DMS79 (cell line): ENCODE results near the gene MKX.

Experiments used
- DNase-seq: peaks from one replicate; lab custom pipeline; 2025; lab: John Stamatoyannopoulos, UW

MKX gene

DNA sequence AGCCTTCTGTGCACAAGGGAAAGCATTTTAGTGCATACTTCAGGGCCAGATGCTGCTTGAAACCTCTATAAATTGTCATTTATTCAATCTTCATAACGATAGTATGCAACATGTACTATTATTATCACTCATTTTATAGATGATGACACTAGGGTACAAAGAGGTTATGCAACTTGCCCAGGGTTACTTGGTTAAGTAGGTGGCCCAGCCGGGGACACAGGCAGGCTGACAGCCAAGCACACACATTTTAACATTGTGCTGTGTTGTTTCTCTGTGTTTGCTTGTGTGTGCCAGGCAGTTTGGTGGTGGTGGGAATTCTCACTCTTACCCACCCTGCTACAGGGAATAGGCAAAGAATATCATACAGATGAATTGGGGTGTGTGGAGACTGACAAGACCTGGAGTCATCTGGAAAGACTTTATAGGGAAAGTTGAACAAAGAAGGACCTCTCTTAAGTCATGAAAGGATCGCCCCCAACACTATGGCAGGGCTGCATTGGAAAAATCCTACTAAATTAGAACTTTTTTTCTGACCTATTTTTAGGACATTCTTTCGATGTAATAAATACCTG is 98.9 kb downstream of the MKX start:
- no peak for DNase-seq

DNA sequence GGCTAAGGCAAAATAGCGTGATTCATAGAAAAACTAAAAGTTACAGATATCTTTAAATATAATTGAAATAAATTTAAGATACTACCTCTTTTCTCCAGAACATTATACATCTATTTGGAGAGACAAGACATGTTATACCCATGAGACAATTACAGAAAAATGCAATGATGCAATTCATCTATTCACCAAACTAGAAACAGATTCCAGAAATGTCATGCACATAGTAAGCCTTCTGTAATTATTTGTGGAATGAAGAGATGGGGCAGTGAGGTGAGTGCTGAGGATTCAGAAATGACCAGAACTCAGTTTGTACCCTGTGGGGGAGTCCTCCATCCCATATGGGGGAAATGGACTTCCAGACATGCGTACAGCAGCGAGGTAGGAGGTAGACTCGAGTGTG is 99.4 kb downstream of the MKX start:
- no peak for DNase-seq

DNA sequence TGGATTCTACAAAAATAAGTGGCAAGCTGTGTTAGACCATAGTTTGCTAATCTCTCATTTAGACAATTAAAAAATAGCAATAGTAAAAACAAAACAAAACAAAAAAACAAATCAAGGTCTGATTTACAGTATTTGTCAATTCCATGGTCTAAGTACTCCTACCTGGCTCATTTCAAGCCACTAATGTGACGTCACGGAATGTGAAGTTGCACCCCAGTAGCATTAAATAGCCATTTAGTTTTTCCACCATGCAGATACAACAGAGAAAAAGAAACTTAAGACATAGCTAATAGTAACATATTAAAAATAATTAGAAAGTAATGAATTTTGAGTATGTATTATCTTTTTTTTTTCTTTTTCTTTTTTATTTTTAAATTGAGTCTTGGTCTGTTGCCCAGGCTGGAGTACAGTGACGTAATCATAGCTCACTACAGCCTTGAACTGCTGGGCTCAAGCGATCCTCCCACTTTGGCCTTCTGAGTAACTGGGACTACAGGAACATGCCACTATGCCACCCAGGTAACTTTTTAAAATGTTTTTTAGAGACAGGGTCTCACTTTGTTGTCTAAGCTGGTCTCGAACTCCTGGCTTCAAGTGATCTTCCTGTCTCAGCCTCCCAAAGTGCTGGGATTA is 101.2 kb downstream of the MKX start:
- no peak for DNase-seq

DNA sequence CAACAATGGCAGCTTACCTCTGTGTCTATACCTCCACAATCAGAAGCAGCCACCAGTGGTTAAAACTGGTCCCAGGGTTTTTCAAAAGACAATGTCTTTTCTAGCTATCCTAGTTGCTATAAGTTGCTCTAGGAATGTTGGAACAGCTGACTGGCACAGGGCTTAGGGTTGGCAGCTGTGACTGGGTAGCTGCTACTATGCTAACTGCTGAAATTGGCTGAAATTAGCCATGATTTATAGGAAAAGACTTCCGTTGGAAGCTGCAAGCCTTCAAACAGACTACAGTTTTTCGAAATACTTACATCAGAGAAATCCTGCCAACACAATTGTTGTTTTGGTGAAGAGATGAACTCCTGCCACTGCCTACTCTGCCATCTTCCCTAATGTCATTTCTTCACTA is 102.3 kb downstream of the MKX start:
- DNase-seq, result no peak

DNA sequence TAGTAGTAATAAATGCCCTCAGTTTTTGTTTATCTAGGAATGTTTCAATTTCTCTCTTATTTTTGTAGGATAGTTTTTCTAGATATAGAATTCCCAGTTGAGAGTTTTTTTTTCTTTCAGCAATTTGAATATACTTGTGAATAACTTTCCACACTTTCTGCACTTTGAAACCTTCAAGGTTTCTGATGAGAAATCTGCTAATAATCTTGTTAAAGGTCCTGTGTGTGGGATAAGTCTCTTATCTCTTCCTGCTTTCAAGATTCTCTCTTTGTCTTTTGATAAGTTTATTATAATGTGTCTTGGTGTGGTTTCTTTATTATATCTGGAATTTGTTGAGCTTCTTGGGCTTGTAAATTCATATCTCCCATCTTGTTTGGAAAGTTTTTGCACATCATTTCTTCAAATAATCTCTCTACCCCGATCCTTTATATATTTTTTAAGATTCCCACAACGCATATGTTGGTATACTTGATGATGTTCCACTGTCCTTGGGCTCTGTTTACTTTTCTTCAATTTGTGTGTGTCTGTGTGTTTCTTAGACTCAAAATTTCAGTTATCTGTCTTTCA is 103.5 kb downstream of the MKX start:
- DNase-seq, result no peak

DNA sequence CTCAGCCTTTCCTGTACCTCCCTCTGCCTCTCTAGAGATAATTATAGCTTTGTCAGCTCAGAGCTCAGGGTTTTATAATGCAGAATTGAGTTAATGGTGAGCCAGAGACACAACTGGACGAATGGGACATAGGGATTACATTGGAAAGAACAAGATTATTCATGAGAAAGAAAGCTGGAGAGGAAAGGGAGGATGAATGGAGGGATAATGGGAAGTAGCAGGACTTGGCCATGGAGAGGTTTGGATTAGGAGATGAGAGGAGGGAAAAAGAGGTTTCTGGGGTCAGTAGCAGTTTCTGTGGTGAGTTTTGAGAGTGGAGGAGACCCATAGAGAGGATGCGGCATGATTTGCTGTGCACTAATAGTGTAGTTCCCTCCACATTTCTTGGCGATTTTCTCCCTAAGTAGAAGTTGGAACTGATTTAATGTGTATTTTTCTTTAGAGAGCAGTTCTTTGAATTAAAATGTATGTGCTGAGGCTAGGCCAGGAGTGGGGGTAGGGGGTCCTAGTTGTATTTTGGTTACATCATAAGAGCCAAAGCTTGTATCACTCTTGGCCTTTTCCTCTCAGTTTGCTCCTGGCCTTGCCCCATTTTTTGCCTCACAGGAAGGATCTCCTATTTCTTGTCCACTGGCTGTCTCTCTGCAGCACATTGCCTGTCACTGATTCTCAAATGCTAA is 107.4 kb downstream of the MKX start:
- DNase-seq, result no peak

DNA sequence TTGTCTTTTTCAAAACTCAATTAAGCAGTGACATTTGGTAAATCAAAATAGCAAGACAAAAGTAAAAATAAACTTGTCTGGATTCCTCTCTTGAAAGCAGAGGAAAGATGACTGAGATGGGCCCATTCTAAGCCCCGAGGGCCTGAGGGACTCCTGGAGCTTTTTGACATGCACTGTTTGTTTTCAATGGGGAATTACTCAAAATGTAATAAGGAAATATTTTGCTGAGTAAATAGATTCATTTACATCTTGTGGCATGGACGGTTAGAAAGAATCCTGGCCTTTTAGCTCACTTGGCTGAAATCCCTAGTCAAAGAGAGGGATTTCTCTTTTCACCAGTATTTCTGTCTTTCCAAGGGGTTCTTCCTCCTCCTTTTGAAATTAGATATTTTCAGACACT is 108.0 kb downstream of the MKX start:
- no peak for DNase-seq

DNA sequence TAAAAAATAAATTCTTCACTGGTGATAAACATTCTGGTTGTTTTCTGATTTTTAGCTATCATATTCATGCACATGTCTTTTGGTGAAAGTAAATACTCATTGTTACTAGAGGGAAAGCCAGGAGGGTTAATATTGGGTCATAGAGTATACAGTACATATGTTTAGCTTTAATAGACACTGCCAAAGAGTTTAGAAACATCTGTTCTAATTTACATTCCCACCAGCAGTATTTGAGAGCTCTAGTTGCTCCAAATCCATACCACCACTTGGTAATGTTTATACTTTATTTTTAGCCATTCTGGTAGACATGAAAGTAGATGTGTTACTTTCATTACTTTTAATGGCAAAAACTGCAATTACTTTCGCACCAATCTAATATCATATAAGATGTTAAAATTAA is 108.8 kb downstream of the MKX start:
- DNase-seq, result no peak

DNA sequence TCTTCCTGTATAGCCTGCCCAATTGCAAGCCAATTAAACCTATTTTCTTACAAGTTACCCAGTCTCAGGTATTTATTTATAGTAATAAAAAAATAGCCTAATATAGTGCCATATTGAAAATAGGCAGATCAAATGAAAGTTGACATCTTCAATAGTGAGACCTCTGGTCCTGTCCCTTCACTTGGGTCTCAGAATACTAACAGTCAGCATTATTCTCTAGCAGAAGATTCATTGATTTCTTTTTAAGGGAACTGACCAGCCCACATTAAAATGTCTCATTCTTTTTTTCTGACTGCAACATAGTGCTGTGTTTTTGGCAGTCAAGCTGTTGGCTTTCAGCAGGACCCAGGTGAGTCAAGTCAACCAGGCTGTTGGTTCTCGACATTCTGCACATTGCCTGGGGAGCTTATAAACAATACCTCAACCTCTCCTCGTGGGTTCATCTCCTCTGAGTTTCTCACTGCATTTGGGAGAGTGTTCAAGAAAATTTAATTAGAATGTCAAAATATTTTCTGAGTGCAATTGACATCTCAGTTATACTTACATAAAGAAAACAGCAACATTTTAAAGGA is 109.8 kb downstream of the MKX start:
- no peak for DNase-seq

DNA sequence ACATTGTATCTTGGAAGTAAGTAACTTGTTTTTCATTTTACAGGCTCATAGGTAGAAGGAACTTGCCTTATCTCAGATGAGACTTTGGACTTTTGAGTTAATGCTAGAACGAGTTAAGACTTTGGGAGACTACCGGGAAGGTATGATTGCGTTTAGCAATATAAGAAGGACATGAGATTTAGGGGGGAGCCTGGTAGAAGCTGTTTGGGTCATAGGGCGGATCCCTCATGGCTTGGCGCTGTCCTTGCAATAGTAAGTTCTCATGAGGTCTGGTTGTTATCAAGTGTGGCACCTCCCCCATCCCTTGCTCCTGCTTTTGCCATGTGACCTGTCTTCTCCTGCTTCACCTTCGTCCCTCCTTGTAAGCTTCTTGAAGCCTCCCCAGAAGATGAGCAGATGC is 110.3 kb downstream of the MKX start:
- no peak for DNase-seq

DNA sequence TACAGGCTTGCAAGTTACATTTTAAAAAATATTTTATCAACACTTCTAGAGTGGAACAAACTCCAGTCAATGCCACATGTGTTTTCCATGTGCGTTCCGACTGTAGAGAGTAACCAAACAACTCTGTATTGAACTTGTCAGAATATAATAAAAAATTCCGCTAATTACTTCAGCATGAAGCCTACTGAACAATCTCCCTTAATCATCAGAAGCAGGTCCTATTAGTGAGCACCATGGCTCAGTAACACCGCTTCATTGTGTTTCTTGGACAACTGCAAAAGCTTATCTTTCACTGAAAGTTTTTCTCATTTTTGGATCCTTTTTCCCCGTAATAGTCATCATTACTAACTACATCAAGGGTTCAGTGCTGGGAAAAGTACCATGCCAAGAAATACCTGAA is 117.0 kb downstream of the MKX start:
- no peak for DNase-seq

DNA sequence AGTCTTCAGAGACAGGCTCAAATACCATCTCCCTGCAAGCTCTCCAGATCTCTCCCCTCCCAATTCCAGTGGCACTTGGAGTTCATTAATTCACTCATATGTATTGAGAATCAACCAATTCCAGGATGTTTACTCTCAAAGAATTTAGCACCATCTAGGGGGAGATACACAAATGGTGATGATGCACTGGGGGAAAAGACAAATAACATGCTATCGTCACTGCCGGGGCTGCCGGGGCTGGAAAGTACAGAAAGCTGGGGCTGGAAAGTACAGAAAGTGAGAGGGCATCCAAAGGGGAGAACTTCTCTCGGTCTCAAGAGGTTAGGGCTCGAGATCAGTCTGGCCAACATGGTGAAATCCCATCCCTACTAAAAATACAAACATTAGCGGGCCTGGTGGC is 118.7 kb downstream of the MKX start:
- DNase-seq, result no peak

DNA sequence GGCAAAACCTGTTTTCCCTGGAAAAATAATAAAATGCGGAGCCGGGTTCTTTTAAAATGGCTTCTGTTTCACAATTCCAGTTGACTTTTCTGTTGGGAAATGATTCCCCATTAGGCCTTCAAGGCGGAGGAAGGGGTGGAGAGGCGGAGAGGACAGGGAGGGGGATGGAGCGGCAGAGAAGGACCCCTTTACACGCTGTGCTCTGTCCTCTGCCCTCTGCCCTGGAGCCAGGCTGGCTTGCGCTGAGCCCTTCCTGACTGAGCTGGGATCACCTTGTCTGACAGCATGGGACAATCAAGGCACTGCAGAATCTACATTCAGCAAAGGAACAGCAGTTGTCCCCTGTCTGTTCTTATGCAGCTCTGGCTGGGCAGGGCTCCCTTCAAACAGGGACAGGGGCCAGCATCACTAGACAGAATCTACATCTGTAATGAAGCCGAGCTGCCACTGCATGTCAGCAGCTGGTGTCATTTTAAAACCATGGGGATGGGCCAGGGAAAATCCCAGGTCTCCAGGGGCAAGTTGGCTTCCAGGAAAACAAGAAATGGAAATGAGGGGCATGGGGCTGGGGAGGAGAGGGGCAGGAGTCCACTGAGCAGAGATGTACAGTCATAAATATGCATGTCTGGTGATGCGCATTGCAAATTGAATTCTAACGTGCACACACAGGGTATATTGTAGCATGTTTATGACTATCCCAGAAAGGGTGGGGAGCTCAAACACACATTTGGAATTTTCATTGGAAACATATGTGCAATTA is 120.0 kb downstream of the MKX start:
- DNase-seq, result no peak

DNA sequence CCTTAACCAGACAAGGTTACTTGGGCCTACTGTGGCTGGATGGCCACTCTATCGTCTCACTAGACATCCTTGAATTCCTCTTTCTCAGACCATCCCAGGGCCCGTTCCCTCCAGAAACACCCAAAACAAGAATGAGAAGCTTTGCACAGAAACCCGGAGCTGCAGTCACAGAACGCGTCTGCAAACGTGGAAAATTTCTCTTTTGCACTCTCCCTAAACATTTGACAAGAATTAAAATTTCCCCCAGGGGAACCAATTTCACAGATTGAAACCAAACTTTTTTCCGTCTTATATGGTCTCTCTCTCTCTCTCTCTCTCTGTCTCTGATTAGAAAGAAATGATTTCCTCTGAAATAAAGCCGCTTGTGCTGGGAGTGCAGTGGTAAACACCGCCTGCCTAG is 120.7 kb downstream of the MKX start:
- no peak for DNase-seq
